Astrocyte of the hippocampus (primary cell): Measurements from ENCODE around the gene FBLN2.

ENCODE experiments used
- DNase-seq: peaks from one replicate; pipeline ENCODE4 v3.0.0; 2011; ENCODE audit warnings: low read depth, low spot score

FBLN2 gene

DNA sequence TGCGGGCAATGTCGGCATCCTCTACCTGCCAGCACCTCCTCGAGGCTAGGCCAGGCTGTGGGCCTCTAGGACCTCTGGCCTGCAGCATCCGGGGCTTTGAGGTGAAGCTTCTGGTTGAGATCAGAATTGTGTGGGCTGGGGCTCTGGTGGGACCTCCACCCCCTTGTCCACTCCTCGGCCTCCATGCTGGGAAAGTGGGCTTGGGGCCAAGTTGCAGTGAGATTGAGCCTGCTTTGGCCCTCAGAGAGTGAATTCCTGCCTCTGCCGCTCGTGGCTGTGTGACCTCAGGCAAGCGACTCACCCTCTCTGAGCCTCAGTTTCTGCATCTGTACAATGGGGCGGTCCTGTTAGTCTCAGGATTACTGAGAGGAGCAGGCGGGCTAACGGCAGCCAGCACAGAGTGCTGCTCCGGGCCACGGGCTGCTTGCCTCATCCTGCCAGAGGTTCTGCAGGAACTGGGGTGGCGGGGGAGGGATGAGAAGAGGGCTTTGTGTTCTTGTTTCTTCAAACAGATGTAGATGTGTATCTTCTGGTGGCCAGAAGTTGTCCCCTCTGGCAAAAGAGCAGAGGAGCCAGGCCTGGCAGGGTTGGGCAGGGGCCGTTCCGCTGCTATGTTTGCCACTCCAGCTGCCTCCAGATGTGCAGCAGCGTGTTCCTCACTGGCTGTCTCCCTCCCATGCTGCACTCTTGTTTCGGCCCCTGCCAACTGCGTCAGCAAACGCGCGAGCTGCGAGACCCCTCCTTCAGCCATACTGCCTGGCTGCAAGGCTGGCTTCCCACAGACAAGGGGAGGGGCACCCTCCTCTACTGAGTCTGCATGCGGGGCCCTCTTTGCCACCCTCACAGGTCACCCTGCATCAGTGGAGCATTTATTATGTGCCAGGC lies 33.7 kb downstream of the FBLN2 start:
- DNase-seq: no peak

DNA sequence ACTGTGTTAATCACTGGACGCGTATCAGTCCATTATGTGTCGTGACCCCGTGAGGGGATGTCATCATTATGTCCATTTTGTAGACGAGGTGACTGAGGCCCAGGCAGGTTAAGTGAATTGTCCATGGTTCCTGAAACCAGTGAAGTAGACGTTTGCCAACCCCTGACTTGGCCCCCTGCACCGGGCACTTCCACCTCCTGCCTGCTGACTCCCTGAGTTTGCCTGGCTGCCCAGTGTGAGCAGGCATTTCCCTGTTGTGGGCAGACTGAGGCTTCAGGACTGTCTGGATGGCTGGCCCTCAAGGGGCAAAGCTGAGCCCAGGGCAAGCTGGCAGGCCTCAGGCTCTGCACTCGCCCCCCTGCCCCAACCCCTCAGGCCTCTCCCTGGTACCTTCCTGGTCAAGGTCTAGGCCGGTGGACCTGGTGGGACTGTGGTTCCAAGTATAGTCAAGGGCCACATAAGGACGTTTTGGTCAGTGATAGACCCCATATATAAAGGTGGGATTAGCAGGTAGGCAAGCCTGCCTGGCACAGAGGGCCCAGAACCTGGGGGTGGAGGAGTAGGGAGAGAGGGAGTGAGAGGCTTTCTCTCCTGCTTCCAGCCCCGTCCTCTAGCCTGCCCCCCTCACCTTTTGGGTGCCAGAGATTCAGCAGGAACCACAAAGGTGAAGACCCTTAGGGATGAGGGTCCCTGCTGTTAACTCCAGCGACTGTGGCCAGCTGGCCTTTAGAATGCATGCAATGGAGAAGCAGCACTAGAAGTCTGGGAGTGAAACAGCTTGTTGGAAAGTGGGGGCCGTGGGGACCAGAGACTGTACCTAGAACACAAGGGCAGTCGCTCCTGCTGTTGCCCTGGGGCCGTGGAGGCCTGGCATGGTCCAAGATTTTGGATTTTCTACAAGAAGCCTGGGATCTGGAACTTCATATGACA lies 34.6 kb downstream of the FBLN2 start:
- no peak for DNase-seq

DNA sequence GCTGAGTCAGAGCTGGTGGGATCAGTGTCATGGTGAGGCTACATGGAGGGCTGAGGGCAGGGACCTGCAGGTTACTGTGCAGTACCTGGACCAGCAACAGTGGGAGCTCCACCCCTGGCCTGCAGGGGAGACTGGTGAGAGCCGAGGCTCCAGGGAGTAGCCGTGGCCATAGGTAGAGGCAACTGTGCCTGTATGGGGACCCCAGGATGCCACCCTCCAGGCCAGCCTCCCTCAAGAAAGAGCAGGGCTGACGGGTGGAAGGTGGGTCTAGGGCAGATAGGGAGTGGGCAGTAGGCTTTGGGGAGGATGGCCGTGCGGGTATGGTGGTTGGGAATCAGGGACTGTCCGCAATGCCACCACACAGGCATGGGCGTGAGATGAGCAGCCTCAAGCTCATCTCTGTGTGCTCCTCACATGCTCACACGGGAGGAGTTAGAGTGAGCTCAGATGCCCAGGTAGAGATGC lies 35.5 kb downstream of the FBLN2 start:
- no peak for DNase-seq

DNA sequence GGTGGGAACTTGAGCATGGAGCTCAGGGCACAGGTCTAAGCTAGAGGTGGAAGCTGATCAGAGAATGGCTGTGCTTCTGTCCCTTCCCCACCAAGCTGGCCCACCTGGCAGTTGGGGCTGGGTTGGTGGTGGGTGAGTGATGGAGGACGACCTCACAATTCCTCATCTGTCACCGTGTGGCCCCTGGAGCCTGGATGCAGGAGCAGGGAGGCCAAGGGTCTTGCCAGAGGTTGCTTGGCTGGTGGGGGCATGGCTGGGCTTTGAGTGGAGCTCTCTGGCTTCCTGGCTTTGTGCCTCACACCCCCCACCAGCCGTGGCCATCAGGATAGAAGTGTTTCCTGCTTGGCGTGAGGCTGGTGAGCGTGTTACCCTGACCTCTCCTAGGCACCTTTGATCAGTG lies 36.0 kb downstream of the FBLN2 start:
- no peak for DNase-seq

DNA sequence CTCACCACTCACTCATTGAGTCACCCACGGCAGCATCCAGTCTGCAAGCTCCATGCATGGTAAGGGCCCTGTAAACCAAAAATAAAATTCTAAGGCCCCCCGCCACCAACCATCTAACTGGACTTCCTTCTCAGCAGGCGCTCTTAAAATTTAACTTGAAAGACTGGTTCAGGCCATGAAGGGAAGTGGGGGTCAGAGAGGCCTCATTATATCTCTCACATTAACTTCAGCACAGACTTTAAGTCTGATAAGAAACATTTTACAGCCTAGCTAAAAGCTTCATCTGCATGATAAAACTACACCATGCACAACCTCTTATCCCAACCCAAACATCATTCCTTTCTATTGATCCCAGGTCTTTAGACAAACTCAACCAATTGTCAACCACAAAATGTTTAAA lies 38.5 kb downstream of the FBLN2 start:
- DNase-seq: no peak

DNA sequence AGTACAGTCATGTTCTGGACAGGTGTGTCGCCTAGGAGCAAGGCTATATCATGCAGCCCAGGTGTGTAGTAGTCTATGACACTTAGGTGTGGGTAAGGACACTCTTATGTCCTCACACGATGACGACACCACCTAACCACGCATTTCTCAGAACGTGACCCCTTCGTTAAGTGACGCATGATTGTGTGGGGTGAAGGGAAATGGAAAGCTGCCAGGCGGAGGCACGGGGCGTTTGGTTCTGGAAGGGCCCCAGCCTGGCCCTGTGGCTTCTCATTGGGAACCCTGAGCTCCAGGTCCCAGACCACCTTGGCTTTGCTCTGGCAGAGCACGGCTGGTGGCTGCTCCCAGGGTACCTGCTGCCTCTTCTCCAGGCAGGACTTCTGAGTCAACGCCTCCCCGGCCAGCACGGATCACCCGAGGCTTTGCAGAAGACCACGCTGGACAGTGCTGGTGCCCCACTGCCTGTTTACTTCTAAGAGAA lies 39.3 kb downstream of the FBLN2 start:
- DNase-seq: no peak

DNA sequence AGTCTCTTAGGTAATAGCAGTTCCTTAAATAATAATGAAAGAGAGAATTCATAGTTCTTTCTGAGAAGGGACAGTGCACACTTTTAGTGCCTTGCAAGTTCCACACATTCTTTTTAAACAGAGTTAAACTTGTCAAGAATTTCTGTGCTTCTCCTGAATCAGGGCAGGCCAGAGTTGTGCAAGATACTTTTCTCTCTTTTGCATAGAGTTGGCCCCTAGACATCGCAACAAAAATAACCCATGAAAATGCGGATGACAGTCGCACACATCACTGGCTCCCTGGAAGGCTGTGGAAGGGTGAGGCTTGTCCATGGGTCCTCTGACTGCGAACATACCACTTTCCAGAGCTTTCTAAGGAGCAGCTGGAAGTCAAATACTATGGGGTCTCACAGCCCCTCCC lies 40.1 kb downstream of the FBLN2 start:
- no peak for DNase-seq

DNA sequence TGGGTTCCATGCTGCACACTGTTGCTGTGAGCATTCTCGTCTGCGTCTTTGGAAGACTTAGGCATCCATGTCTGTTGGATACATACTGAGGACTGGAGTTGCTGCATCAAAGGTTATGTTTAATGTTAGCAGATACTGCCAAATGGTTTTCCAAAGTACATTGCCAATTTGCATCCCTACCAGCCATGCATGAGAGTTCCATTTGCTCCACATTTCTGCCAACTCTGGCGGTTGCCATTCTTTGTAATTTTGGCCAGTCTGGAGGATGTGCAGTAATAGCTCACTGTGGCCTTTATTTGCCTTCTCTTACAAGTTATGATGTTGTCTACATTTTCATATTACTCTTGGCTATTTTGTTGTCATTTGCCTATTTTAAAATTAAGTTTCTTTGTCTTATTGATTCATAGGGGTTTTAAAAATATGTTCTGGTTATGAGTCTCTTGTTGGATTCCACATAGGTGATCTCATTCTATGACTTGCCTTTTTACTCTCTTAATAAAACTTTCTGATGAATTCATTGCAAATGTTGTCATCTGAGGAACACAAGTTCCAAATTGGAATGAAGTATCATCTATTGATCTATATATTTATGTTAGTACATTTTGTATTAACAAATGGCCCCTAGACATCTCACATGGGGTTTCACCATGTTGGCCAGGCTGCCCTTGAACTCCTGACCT lies 42.1 kb downstream of the FBLN2 start:
- no peak for DNase-seq

DNA sequence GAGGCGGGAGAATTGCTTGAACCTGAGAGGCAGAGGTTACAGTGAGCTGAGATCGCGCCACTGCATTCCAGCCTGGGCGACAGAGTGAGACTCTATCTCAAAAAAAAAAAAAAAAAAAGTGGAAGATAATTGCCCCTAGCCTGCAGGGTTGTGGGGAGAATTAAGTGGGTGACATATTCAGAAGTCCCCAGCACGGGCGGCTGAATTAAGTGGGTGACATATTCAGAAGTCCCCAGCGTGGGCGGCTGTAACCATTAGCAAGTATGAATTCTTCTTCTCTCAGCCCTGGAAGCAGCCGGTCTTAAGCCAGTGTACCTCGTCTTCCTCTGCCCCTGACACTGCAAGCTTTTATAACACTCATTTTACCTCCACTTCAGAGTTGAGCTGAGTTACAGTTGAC lies 44.7 kb downstream of the FBLN2 start:
- no peak for DNase-seq

DNA sequence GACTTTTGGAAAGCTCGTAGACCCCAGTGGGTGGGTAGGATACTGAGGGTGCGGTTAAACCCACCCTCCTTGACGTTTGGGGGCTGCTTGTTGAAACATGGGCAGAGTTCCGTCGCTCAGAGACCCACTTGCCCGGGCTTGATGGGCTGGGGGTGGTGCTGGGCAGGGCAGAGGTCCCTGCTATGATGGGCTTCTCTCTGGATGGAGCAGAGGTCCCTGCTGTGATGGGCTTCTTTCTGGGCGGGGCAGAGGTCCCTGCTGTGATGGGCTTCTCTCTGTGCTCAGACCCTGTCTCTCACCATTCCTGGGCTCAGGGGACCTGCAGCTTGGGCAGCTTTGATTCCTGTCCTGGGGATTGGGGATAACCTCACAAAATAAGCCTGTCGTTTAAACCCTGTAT lies 45.2 kb downstream of the FBLN2 start:
- no peak for DNase-seq

DNA sequence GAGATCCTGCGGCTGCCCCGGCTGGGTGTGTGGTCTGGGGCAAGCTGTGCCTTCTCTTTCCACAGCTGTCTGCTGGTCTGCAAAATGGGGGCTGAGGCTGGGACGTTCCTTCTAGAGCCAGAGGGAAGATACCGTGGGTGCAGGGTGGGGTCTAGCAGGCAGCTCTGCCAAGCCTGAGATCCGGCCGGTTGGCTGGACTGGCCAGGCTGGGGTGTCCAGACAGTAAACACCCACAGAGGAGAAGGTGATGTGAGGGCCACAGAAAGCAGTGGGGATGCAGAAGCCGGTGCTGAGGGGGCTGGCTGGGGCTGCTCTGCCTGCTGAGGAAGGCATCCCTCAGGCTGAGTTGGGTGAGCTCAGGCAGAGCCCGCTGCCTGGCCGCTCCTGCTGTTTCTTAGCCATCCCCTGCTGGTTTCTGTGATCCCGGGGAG lies 46.1 kb downstream of the FBLN2 start:
- DNase-seq: no peak

DNA sequence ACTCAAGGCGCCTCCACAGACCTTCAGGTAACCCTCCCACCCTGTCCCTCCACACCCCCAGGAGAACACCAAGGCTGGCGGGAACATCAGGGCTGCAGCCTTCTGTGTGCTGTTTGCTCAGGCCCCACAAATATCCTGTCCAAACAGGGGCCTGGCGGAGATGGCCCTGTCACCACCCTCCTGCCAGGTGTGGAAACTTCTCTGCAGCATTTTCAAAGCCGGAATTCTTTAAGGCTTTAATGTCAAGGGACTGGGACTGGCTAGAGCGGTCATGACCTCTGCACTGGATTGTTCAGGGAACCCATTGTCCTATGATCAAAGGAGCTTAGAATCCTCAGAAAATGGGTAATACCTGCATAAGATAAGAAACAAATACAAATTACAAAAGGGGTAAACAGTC lies 46.6 kb downstream of the FBLN2 start:
- DNase-seq: no peak

DNA sequence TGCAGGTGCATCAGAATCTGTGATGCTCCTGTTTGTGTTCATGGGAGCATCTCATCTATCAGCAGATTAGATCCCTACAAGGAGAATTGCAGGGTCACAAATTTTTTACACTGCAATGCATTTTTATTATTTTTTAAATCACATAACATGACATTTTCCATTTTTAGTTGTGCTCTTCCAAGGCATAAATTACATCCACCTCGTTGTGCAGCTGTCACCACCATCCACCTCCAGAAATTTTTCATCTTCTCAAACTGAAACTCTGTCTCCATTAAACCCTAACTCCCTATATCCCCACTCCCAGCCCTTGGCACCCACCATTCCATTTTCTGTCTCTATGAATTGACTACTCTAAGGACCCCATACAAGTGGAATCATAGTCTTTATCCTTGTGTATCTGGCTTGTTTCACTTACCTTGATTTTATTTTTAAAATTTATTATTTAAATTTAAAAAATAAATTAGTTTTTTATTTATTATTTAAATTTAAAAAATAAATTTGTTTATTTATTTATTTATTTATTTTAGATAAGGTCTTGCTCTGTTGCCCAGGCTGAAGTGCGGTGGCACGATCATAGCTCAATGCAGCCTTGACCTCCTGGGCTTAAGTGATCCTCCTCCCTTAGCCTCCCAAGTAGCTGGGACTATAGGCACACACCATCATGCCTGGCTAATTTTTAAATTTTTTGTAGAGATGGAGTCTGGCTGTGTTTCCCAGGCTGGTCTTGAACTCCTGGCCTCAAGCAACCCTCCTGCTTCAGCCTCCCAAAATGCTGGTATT lies 47.7 kb downstream of the FBLN2 start:
- DNase-seq: no peak

DNA sequence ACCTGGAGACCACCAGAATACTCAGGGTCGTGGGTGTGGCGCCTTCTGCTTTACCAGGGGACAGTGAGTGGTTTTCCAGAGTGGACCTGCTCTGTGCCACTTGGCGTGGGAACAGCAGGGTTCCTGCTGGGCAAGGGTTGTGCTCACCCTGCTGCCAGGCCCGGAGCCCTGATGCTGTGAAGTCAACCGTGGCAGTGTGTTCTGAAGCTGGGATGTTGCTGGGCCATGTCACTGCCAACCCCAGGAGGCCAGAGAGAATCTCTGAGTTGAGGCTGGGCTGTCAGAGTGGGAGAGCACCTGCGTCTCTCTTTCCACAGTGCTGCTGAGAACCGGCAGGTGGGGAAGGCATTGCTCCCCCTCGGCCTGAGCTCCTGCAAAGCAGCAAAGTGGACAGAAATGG lies 48.7 kb downstream of the FBLN2 start:
- no peak for DNase-seq

DNA sequence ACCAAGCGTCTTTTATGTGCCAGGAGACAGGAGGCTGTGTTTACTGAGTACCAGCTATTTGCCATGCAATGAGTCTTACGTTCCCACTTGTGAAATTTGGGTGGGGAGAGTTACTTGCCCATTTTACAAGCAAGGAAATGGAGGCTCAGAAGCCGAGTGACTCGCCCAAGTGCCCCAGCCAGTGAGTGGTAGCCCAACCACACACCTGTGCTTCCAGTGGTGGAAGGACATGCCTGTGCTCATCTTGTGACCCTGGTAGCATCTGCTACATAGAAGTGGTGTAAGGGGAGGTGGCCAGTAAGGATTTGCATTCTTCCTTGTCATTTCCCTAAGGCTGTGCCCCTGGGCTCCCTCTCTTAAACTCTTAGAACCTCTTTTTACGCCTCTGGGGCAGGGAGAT lies 49.3 kb downstream of the FBLN2 start:
- DNase-seq: no peak

DNA sequence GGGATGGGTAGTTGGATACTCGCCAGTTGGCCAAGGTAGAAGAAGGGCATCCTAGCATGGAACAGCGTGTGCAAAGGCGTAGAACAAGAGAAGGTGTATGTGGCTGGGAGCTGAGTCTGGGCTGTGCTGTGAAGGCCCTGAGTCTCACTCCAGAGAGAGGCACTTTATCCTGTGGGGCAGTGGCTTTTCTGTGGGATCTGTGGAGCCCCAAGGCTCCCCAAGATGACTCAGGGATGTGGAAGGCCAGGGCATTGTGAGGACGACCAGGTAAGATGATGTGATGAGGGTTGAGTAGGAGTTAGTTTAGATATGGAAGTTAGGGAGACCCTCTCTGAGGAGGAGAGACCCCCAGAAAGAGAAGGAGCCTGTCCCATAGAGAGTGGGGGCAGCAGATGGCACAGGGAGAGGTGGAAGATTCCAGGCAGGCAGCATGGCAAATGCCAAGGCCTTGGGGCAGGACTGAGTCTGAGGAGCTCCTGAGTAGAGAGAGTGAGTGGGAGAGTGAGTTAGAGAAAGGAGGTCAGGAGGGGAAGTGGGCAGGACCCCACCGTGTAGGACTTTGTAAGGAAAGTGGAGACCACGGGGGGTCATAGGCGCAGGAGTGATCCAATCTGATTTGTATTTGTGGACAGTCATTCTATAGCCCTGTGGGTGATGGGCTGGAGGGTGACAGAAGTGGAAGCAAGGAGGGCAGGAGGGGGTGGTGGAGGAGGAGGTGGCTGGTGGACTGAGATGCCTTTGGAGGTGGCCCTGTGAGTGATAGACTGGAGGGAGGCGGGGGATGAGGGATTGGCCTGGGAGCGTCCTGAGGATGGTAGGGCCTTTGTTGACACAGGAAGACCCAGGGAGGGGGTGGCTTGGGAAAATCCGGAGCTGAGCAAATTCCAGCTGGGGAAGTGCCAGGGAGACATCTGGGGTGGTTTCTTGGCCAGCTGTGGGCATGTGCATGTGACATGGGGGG lies 50.3 kb downstream of the FBLN2 start:
- no peak for DNase-seq

DNA sequence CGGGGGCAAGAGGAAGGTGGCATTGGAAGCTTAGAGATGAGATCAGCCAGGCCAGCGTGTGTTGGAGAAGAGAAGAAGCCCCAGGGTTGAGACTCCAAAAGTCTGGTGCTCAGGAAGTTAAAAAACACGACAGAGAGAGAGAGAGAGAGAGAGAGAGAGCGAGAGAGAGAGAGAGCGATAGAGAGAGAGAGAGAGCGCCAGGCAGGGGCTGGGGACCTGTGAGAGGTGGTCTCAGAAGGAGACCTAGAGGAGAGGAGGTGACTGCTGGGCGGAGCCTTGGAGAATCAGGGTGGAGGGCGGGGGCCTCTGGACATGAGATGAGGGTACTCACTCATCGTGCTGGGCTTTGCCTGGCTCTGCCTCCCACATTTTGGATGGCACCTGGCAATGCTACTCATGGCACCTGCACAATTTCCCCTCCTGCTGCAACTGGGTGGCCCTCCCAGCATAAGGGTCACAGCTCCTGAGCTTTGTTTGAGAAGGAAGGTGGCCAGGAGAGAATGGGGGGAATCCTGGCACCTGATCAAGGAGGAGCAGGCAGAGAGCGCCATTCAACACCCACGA lies 51.0 kb downstream of the FBLN2 start:
- DNase-seq: no peak

DNA sequence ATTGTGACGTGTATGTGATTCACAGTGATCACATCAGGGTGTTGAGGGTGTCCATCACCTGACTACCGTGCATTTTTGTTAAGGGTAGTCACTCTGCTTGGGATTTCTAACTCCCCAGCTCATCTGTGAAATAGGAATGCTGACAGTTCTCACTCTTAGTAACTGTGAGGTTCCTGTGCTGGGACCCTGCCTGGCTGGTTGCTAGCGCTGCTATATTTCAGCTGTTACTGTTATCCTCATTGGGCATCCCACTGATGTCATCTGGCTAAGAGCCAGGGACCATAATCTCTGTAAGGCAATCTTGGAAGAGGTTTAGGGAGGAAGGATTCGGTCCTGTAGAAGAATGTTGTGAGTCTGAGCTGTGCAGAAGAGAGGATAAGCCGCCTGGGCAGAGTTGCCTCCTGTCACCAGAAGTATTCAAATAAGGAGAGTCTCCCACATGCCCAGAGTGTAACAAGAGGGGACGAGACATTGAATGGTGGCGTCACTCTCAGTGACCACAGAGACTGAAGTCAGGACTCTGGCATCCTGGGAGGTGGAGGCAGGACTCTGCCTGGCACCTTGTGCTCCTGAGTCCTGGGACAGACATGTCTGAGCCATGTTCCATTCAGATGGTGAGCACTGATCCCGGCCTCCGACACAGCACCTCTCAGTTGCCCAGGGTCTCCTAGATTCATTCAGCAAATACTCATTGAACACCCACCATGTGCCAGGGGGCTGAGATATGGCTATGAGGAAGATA lies 52.2 kb downstream of the FBLN2 start:
- peak; percentile 59 for DNase-seq

DNA sequence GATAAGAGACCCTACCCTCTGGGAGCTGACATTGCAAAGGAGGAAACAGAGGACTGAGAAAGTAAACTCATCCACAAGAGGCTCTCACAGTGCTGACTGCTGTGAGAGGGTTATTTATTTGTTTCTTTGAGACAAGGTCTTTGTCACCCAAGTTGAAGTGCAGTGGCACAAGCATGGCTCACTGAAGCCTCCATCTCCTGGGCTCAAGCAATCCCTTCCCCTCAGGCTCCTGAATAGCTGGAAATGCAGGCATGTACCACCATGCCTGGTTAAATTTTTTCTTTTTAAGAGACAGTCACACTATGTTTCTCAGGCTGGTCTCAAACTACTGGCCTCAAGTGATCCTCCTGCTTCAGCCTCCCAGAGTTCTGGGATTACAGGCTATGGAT lies 52.8 kb downstream of the FBLN2 start:
- no peak for DNase-seq
